PC-3 (cell line): ENCODE results near the gene GABBR2. TPM values are rescaled to one million over a fixed set of nuclear protein-coding genes. Genes with fewer than 3 reads are reported as not detected.

Experiments
- ATAC-seq: fragments of 200-7000 bp; cut with Tn5 transposase; 2 replicates; pipeline ENCODE4 v1.9.1; 2020; ENCODE audit warnings: mild to moderate bottlenecking, moderate library complexity
- BruUV-seq: library from RNA; stranded (reverse); fragments of 400-500 nt; replicated peaks from 2 replicates; lab custom pipeline; 2021; lab: Mats Ljungman, UMichigan
- CTCF ChIA-PET: fragments of 300-600 bp; sonication (Branson Sonifier 250); formaldehyde crosslinking; loops from one replicate; lab custom pipeline; 2022; ENCODE audit warnings: antibody characterized with exemption; lab: Charles Lee
- POLR2A ChIA-PET: fragments of 300-600 bp; sonication (Branson Sonifier 250); formaldehyde crosslinking; loops from one replicate; lab custom pipeline; 2022; ENCODE audit warnings: antibody characterized with exemption; ENCODE audit not compliant: unreplicated experiment; lab: Charles Lee
- DNase-seq: peaks from one replicate; pipeline ENCODE4 v3.0.0-alpha.2; 2015
- H2AFZ ChIP-seq: fragments of 300-600 bp; sonication (generic); 2 replicates; pipeline ENCODE4 v1.6.0; 2016; ENCODE audit warnings: antibody characterized with exemption, low read length
- H3F3A ChIP-seq: fragments of 300-600 bp; sonication (generic); one replicate; pipeline ENCODE4 v1.6.0; 2017; ENCODE audit warnings: antibody characterized with exemption, low read length, control low read depth, mild to moderate bottlenecking; ENCODE audit not compliant: unreplicated experiment
- H3K27ac ChIP-seq: fragments of 300-600 bp; sonication (generic); 2 replicates; pipeline ENCODE4 v1.5.1; 2016; ENCODE audit warnings: mild to moderate bottlenecking, low read length
- H3K27me3 ChIP-seq: fragments of 300-600 bp; sonication (generic); 2 replicates; pipeline ENCODE4 v1.6.1; 2016; ENCODE audit warnings: low read length, mixed read lengths
- H3K36me3 ChIP-seq: fragments of 300-600 bp; sonication (generic); 2 replicates; pipeline ENCODE4 v1.6.1; 2016; ENCODE audit warnings: low read depth, mixed run types, low read length, mixed read lengths
- H3K4me1 ChIP-seq: fragments of 300-600 bp; sonication (generic); 2 replicates; pipeline ENCODE4 v1.5.1; 2016; ENCODE audit warnings: low read length; ENCODE audit not compliant: insufficient read depth
- H3K4me2 ChIP-seq: fragments of 300-600 bp; sonication (generic); 2 replicates; pipeline ENCODE4 v1.6.0; 2016; ENCODE audit warnings: low read length
- H3K4me3 ChIP-seq: fragments of 300-600 bp; sonication (generic); 2 replicates; pipeline ENCODE4 v1.5.1; 2016; ENCODE audit warnings: mild to moderate bottlenecking, low read length, mixed read lengths
- H3K79me2 ChIP-seq: fragments of 300-600 bp; sonication (generic); 2 replicates; pipeline ENCODE4 v1.6.1; 2017; ENCODE audit warnings: low read length, mixed read lengths
- H3K9ac ChIP-seq: fragments of 300-600 bp; sonication (generic); 2 replicates; pipeline ENCODE4 v1.6.0; 2016; ENCODE audit warnings: mild to moderate bottlenecking, low read length
- H3K9me2 ChIP-seq: fragments of 300-600 bp; sonication (generic); replicated peaks from 2 replicates; pipeline ENCODE4 v1.6.1; 2016; ENCODE audit warnings: mixed run types, low read length, mixed read lengths
- H3K9me3 ChIP-seq: fragments of 300-600 bp; sonication (generic); 2 replicates; pipeline ENCODE4 v1.6.1; 2016; ENCODE audit warnings: low read length, mixed read lengths
- H4K20me1 ChIP-seq: fragments of 300-600 bp; sonication (generic); 2 replicates; pipeline ENCODE4 v1.6.1; 2016; ENCODE audit warnings: low read length, mixed read lengths
- EZH2 ChIP-seq: fragments of 300-600 bp; sonication (generic); IDR thresholded peaks from one replicate; pipeline ENCODE4 v1.6.1; 2017; ENCODE audit warnings: antibody characterized with exemption, mild to moderate bottlenecking, low read length; ENCODE audit not compliant: unreplicated experiment
- EZH2phosphoT487 ChIP-seq: fragments of 300-600 bp; sonication (generic); IDR thresholded peaks from 2 replicates; pipeline ENCODE4 v1.6.1; 2018; ENCODE audit warnings: mild to moderate bottlenecking, antibody characterized with exemption, low read length, borderline replicate concordance
- intact Hi-C: fragments of 100-400 bp; cut with micrococcal nuclease; formaldehyde crosslinking; loops from 2 replicates; pipeline ENCODE4 v1.9.0; 2023
- total RNA-seq: library from RNA; depleted of rRNA; stranded (reverse); fragments of >200 nt; gene quantifications from 2 replicates; pipeline ENCODE4 v1.2.3, GENCODE V29; 2014
- TF ChIP-seq, protein P1 (sequence below): fragments of 300-600 bp; sonication (generic); conservative IDR thresholded peaks from 2 replicates; pipeline ENCODE4 v1.5.1; 2017; ENCODE audit warnings: antibody characterized with exemption, low read depth, mild to moderate bottlenecking, low read length

GABBR2 gene
- total RNA-seq, 1 experiment from 2014 or later = 0.44 TPM

DNA sequence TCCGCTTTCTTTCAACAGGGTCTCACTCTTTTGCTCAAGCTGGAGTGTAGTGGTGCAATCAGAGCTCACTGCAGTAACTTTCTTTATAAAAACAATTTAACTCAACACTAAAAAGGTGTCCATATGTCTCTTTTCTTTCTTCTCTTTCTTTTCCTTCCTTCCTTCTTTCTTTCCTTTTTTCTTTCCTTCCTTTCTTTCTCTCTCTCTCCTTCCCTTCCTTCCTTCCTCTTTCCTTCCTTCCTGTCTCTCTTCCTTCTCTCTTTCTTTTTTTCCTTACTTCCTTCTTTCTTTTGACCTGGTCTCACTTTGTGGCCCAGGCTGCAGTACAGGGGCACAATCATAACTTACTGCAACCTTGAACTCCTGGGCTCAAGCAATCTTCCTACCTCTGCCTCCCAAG, 427.5 kb downstream of the GABBR2 start:
- Histone ChIP-seq H3F3A (no peaks in the 10 kb centered on the region), H3K27me3 (peaks cover 27% of the 10 kb centered on the region), H3K4me3 (no peak overlapping the region), H3K4me2 (no peak overlapping the region), H4K20me1 (no peaks in the 10 kb centered on the region), H3K79me2 (no peaks in the 10 kb centered on the region), H2AFZ (no peak overlapping the region), H3K9ac (no peak overlapping the region), H3K9me2 (no peaks in the 10 kb centered on the region), H3K4me1 (no peaks in the 10 kb centered on the region), H3K36me3 (no peaks in the 10 kb centered on the region), H3K9me3 (no peaks in the 10 kb centered on the region), H3K27ac (no peak overlapping the region)
- no TSS peak for BruUV-seq
- CTCF ChIA-PET = no interaction called here
- POLR2A ChIA-PET = no interaction called here
- DNase-seq (no peak), ATAC-seq (no peak)
- intact Hi-C loops = no loop called here
- TF ChIP-seq, protein P1, sequence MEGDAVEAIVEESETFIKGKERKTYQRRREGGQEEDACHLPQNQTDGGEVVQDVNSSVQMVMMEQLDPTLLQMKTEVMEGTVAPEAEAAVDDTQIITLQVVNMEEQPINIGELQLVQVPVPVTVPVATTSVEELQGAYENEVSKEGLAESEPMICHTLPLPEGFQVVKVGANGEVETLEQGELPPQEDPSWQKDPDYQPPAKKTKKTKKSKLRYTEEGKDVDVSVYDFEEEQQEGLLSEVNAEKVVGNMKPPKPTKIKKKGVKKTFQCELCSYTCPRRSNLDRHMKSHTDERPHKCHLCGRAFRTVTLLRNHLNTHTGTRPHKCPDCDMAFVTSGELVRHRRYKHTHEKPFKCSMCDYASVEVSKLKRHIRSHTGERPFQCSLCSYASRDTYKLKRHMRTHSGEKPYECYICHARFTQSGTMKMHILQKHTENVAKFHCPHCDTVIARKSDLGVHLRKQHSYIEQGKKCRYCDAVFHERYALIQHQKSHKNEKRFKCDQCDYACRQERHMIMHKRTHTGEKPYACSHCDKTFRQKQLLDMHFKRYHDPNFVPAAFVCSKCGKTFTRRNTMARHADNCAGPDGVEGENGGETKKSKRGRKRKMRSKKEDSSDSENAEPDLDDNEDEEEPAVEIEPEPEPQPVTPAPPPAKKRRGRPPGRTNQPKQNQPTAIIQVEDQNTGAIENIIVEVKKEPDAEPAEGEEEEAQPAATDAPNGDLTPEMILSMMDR = no peak
- TF ChIP-seq EZH2 = no peak
- TF ChIP-seq EZH2phosphoT487 = no peak

DNA sequence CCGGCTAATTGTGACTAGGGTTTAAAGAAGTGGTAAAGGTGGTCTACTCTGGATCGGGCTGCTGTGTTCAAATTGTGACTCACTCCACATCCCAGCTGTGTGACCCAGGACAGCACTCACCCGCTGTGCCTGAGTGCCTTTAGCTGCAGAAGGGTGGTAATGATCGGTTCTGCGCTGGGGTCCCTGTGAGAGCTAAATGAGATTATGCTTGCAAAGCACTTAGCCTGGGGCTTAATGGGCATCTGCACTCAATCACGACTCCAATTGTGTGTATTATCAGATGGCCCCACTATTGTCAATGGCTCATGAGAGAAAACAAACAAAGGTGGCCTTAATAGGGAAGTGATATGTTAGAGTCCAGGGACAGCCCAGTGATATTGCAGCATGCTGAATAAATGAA, 428.2 kb downstream of the GABBR2 start:
- TF ChIP-seq, protein P1 = no peak
- TF ChIP-seq EZH2phosphoT487 (no peak), EZH2 (no peak)
- Histone ChIP-seq H3K36me3 (no peaks in the 10 kb centered on the region), H3K79me2 (no peaks in the 10 kb centered on the region), H3K9ac (no peak overlapping the region), H3K4me2 (no peak overlapping the region), H3K27ac (no peak overlapping the region), H3K27me3 (peaks cover 34% of the 10 kb centered on the region), H4K20me1 (no peaks in the 10 kb centered on the region), H3F3A (no peaks in the 10 kb centered on the region), H2AFZ (no peak overlapping the region), H3K9me2 (no peaks in the 10 kb centered on the region), H3K4me1 (no peaks in the 10 kb centered on the region), H3K4me3 (no peak overlapping the region), H3K9me3 (no peaks in the 10 kb centered on the region)
- CTCF ChIA-PET = no interaction called here
- intact Hi-C loops = no loop called here
- POLR2A ChIA-PET = interaction anchor here (0.6 kb wide), 1 partner anchor 159 kb away, joined by 4 read pairs; no protein-coding TSS in a partner anchor
- DNase-seq (no peak), ATAC-seq (no peak)
- no TSS peak for BruUV-seq

DNA sequence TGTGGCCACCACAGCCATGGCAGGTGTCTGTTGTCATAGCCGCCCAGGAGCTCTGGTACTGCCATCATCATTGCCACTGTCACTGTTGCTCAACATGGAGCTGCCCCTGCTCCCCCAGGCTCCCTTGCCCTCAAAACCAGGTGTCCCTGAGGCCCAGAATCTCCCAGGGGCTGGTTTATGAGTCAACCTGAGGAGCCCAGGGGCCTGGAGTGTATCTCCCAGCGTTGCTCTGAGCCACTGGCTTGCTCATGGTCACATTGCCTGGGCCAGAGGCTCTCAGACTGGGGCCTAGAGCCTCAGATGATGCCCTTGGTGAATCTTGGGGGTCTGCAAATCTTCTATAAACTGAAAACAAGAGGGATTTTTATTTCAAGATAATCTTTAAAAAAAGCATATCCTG, 428.6 kb downstream of the GABBR2 start:
- Histone ChIP-seq H2AFZ (no peak overlapping the region), H3K9me3 (no peaks in the 10 kb centered on the region), H4K20me1 (no peaks in the 10 kb centered on the region), H3F3A (no peaks in the 10 kb centered on the region), H3K27ac (no peak overlapping the region), H3K9ac (no peak overlapping the region), H3K4me3 (no peak overlapping the region), H3K36me3 (no peaks in the 10 kb centered on the region), H3K4me2 (no peak overlapping the region), H3K9me2 (no peaks in the 10 kb centered on the region), H3K27me3 (peaks cover 39% of the 10 kb centered on the region), H3K79me2 (no peaks in the 10 kb centered on the region), H3K4me1 (no peaks in the 10 kb centered on the region)
- DNase-seq (no peak), ATAC-seq (no peak)
- intact Hi-C loops = no loop called here
- CTCF ChIA-PET = no interaction called here
- no peak for TF ChIP-seq EZH2phosphoT487
- TF ChIP-seq EZH2 = no peak
- TF ChIP-seq, protein P1 = no peak
- BruUV-seq = no TSS peak
- POLR2A ChIA-PET = interaction anchor here (0.6 kb wide), 1 partner anchor 158 kb away, joined by 4 read pairs; no protein-coding TSS in a partner anchor
